ENCODE data around the gene ZKSCAN8.
A peak's percentile ranks its signal among the peaks of the same experiment; 100 is the strongest.

ZKSCAN8 gene

DNA sequence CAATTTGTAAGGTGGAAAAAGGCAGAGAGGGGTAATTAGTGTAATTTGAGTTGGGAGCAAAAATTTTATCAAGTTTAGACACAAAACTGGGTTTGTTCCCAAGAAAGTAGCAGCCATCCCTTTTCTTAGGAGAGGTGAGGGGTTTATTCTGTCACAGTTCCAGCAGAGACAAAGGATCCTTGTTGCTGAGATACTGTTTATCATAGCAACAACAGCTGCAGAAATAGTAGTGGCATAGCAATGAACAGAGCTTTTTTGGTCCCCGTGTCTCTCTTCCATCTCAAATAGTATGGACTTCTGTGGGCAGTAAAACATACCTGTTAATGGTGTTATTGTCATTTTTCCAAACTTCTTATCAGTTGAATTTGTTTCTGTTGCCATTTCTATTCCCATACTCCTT, 23.9 kb downstream of the ZKSCAN8 start:
- H3K79me2 ChIP-seq (ENCODE audit: control insufficient read depth, insufficient read depth, low read length, unreplicated experiment) = no peaks in the 10 kb centered on the region
- H3K27me3 ChIP-seq (ENCODE audit: insufficient read depth, low read length) = no peaks in the 10 kb centered on the region
- no peaks in the 10 kb centered on the region for H3K36me3 ChIP-seq (ENCODE audit: insufficient read depth, low read length)
- no peak overlapping the region for H2AFZ ChIP-seq (ENCODE audit: low read length, unreplicated experiment)
- no peak overlapping the region for H3K27ac ChIP-seq (ENCODE audit: low read depth, low read length)
- H3K4me1 ChIP-seq (ENCODE audit: control insufficient read depth, insufficient read depth, low read length, unreplicated experiment) = peaks cover 4% of the 10 kb centered on the region
- no peak overlapping the region for H3K4me3 ChIP-seq (ENCODE audit: low read depth, low read length)

DNA sequence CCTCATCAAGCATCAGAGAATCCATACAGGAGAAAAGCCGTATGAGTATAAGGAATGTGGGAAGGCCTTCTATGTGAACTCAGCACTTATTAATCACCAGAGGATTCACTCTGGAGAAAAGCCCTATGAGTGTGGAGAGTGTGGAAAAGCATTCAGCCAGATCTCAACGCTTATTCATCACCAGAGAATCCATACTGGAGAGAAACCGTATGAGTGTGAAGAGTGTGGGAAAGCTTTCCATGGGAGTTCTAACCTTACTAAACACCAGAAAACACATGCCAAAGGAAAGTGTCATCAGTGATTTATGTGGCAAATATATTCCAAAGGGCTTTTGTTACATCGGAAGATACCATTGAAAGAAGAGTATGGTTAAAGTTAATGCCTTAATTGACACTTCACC, 25.4 kb downstream of the ZKSCAN8 start:
- no peaks in the 10 kb centered on the region for H3K36me3 ChIP-seq (ENCODE audit: insufficient read depth, low read length)
- peaks cover 4% of the 10 kb centered on the region for H3K4me1 ChIP-seq (ENCODE audit: control insufficient read depth, insufficient read depth, low read length, unreplicated experiment)
- H3K79me2 ChIP-seq (ENCODE audit: control insufficient read depth, insufficient read depth, low read length, unreplicated experiment) = no peaks in the 10 kb centered on the region
- no peaks in the 10 kb centered on the region for H3K27me3 ChIP-seq (ENCODE audit: insufficient read depth, low read length)
- peak overlapping the region; percentile 71 for H3K27ac ChIP-seq (ENCODE audit: low read depth, low read length)
- no peak overlapping the region for H2AFZ ChIP-seq (ENCODE audit: low read length, unreplicated experiment)
- no peak overlapping the region for H3K4me3 ChIP-seq (ENCODE audit: low read depth, low read length)

GRCh38 chr6:28167926-28168325, 26.2 kb downstream of the ZKSCAN8 start:
- H3K4me3 ChIP-seq (ENCODE audit: low read depth, low read length) = no peak overlapping the region
- H3K27ac ChIP-seq (ENCODE audit: low read depth, low read length) = no peak overlapping the region
- H2AFZ ChIP-seq (ENCODE audit: low read length, unreplicated experiment) = no peak overlapping the region
- no peaks in the 10 kb centered on the region for H3K27me3 ChIP-seq (ENCODE audit: insufficient read depth, low read length)
- no peaks in the 10 kb centered on the region for H3K79me2 ChIP-seq (ENCODE audit: control insufficient read depth, insufficient read depth, low read length, unreplicated experiment)
- H3K4me1 ChIP-seq (ENCODE audit: control insufficient read depth, insufficient read depth, low read length, unreplicated experiment) = peaks cover 4% of the 10 kb centered on the region
- H3K36me3 ChIP-seq (ENCODE audit: insufficient read depth, low read length) = no peaks in the 10 kb centered on the region

- Histone ChIP-seq H2AFZ (ENCODE audit: low read length, unreplicated experiment) (no peak overlapping the region), H3K36me3 (ENCODE audit: insufficient read depth, low read length) (no peaks in the 10 kb centered on the region), H3K4me3 (ENCODE audit: low read depth, low read length) (no peak overlapping the region), H3K79me2 (ENCODE audit: control insufficient read depth, insufficient read depth, low read length, unreplicated experiment) (no peaks in the 10 kb centered on the region), H3K27me3 (ENCODE audit: insufficient read depth, low read length) (no peaks in the 10 kb centered on the region; the same call in 1 of the 2 replicates), H3K4me1 (ENCODE audit: control insufficient read depth, insufficient read depth, low read length, unreplicated experiment) (peaks cover 4% of the 10 kb centered on the region), H3K27ac (ENCODE audit: low read depth, low read length) (no peak overlapping the region)
Measured at GRCh38 chr6:28171271-28171670, 29.6 kb downstream of the ZKSCAN8 start.

GRCh38 chr6:28172006-28172405, 30.3 kb downstream of the ZKSCAN8 start:
- H3K27me3 ChIP-seq (ENCODE audit: insufficient read depth, low read length) = no peaks in the 10 kb centered on the region; the same call in 1 of the 2 replicates
- H3K79me2 ChIP-seq (ENCODE audit: control insufficient read depth, insufficient read depth, low read length, unreplicated experiment) = no peaks in the 10 kb centered on the region
- H3K4me1 ChIP-seq (ENCODE audit: control insufficient read depth, insufficient read depth, low read length, unreplicated experiment) = no peaks in the 10 kb centered on the region
- H3K27ac ChIP-seq (ENCODE audit: low read depth, low read length) = no peak overlapping the region
- H3K36me3 ChIP-seq (ENCODE audit: insufficient read depth, low read length) = no peaks in the 10 kb centered on the region
- H2AFZ ChIP-seq (ENCODE audit: low read length, unreplicated experiment) = no peak overlapping the region
- no peak overlapping the region for H3K4me3 ChIP-seq (ENCODE audit: low read depth, low read length)

- Histone ChIP-seq H2AFZ (ENCODE audit: low read length, unreplicated experiment) (no peak overlapping the region), H3K4me3 (ENCODE audit: low read depth, low read length) (no peak overlapping the region), H3K79me2 (ENCODE audit: control insufficient read depth, insufficient read depth, low read length, unreplicated experiment) (no peaks in the 10 kb centered on the region), H3K27ac (ENCODE audit: low read depth, low read length) (no peak overlapping the region), H3K36me3 (ENCODE audit: insufficient read depth, low read length) (no peaks in the 10 kb centered on the region), H3K4me1 (ENCODE audit: control insufficient read depth, insufficient read depth, low read length, unreplicated experiment) (no peaks in the 10 kb centered on the region), H3K27me3 (ENCODE audit: insufficient read depth, low read length) (no peaks in the 10 kb centered on the region; the same call in 1 of the 2 replicates)
Measured at GRCh38 chr6:28176373-28176772, 34.7 kb downstream of the ZKSCAN8 start.

DNA sequence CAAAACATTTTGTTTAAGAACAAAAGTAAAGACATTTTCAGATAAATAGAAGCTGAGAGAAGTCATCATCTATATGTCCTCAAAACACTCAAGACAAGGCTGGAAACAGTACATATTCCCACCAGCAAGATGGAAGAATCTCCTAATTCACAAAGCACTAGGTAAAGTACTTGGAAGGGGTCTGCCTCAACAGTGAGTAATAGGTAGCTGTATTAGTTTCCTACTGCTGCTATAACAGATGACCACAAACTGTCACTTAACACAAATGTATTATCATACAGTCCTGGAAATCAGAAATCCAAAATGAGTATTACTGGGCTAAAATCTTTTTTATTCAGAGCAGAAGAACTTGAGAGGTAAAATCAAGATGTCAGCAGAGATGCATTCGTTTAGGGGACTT, 40.6 kb downstream of the ZKSCAN8 start:
- Histone ChIP-seq H3K27ac (ENCODE audit: low read depth, low read length) (no peak overlapping the region), H3K27me3 (ENCODE audit: insufficient read depth, low read length) (no peaks in the 10 kb centered on the region), H3K4me1 (ENCODE audit: control insufficient read depth, insufficient read depth, low read length, unreplicated experiment) (no peaks in the 10 kb centered on the region), H3K36me3 (ENCODE audit: insufficient read depth, low read length) (no peaks in the 10 kb centered on the region), H3K4me3 (ENCODE audit: low read depth, low read length) (no peak overlapping the region), H2AFZ (ENCODE audit: low read length, unreplicated experiment) (no peak overlapping the region), H3K79me2 (ENCODE audit: control insufficient read depth, insufficient read depth, low read length, unreplicated experiment) (no peaks in the 10 kb centered on the region)

GRCh38 chr6:28188111-28188979, 46.7 kb downstream of the ZKSCAN8 start:
- H3K27me3 ChIP-seq (ENCODE audit: insufficient read depth, low read length) = no peaks in the 10 kb centered on the region
- H3K4me3 ChIP-seq (ENCODE audit: low read depth, low read length) = no peak overlapping the region
- no peak overlapping the region for H3K27ac ChIP-seq (ENCODE audit: low read depth, low read length)
- no peak overlapping the region for H2AFZ ChIP-seq (ENCODE audit: low read length, unreplicated experiment)
- no peaks in the 10 kb centered on the region for H3K4me1 ChIP-seq (ENCODE audit: control insufficient read depth, insufficient read depth, low read length, unreplicated experiment)
- H3K79me2 ChIP-seq (ENCODE audit: control insufficient read depth, insufficient read depth, low read length, unreplicated experiment) = no peaks in the 10 kb centered on the region
- H3K36me3 ChIP-seq (ENCODE audit: insufficient read depth, low read length) = no peaks in the 10 kb centered on the region

GRCh38 chr6:28200020-28200419, 58.3 kb downstream of the ZKSCAN8 start:
- Histone ChIP-seq H3K27ac (ENCODE audit: low read depth, low read length) (no peak overlapping the region), H3K4me3 (ENCODE audit: low read depth, low read length) (no peak overlapping the region), H3K36me3 (ENCODE audit: insufficient read depth, low read length) (no peaks in the 10 kb centered on the region), H3K79me2 (ENCODE audit: control insufficient read depth, insufficient read depth, low read length, unreplicated experiment) (no peaks in the 10 kb centered on the region), H2AFZ (ENCODE audit: low read length, unreplicated experiment) (no peak overlapping the region), H3K4me1 (ENCODE audit: control insufficient read depth, insufficient read depth, low read length, unreplicated experiment) (no peaks in the 10 kb centered on the region), H3K27me3 (ENCODE audit: insufficient read depth, low read length) (peaks cover 59% of the 10 kb centered on the region)

DNA sequence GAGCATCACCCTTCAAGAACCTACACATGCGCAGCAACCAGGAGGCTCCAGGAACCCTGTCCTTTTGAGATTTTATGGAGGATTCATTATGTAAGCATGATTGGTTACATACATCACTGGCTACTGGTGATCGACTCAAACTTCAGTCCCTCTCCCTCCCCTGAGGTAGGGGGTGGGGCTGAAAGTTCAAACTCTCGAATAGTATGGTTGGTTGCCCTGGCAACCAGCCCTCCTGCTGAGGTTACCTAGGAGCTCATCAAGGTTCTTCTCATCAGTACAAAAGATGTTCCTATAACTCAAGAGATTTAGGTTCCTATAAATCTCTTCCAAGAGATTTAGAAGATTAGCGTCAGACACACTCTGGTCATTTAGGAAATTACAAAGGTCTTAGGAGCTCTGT, 61.5 kb downstream of the ZKSCAN8 start:
- Histone ChIP-seq H3K27ac (ENCODE audit: low read depth, low read length) (no peak overlapping the region), H2AFZ (ENCODE audit: low read length, unreplicated experiment) (no peak overlapping the region), H3K36me3 (ENCODE audit: insufficient read depth, low read length) (no peaks in the 10 kb centered on the region), H3K4me1 (ENCODE audit: control insufficient read depth, insufficient read depth, low read length, unreplicated experiment) (no peaks in the 10 kb centered on the region), H3K4me3 (ENCODE audit: low read depth, low read length) (no peak overlapping the region), H3K27me3 (ENCODE audit: insufficient read depth, low read length) (peaks cover 73% of the 10 kb centered on the region), H3K79me2 (ENCODE audit: control insufficient read depth, insufficient read depth, low read length, unreplicated experiment) (no peaks in the 10 kb centered on the region)

DNA sequence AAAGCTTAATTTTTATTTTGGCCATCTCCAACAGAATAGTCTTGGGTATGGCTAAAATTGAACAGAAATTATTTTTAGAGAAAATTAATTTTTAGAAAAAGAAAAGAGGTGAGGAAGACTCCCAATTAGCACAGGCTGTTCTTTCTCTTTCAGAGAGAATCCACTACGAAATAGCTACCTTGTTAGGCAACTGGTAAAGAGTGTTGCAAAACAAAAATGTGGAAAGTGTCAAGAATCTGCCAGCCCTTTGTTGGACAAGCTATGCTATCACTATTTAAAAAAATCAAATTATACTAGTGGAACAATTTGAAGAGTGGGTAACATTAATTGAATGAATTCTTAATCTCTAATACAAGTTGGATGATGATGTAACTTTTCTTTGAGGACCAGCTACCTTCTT, 64.2 kb downstream of the ZKSCAN8 start:
- Histone ChIP-seq H3K79me2 (ENCODE audit: control insufficient read depth, insufficient read depth, low read length, unreplicated experiment) (no peaks in the 10 kb centered on the region), H3K4me3 (ENCODE audit: low read depth, low read length) (no peak overlapping the region), H3K36me3 (ENCODE audit: insufficient read depth, low read length) (no peaks in the 10 kb centered on the region), H2AFZ (ENCODE audit: low read length, unreplicated experiment) (no peak overlapping the region), H3K27me3 (ENCODE audit: insufficient read depth, low read length) (peaks cover 76% of the 10 kb centered on the region), H3K27ac (ENCODE audit: low read depth, low read length) (no peak overlapping the region), H3K4me1 (ENCODE audit: control insufficient read depth, insufficient read depth, low read length, unreplicated experiment) (no peaks in the 10 kb centered on the region)
